Endodermal cell (in vitro differentiated cells): ENCODE results near the gene ABCA13. TPM values are rescaled to one million over a fixed set of nuclear protein-coding genes. Genes with fewer than 3 reads are reported as not detected.

Experiments
- DNase-seq: peaks from one replicate; pipeline ENCODE4 v3.0.0-alpha.2; 2017
- H3K27ac ChIP-seq: 2 replicates; pipeline ENCODE4 v1.5.1; 2013; ENCODE audit warnings: mild to moderate bottlenecking, low read depth, low read length, moderate library complexity
- H3K27me3 ChIP-seq: 2 replicates; pipeline ENCODE4 v1.6.1; 2013; ENCODE audit warnings: mild to moderate bottlenecking, low read length, moderate library complexity; ENCODE audit not compliant: insufficient read depth, control insufficient read depth, poor library complexity, severe bottlenecking
- H3K36me3 ChIP-seq: 2 replicates; pipeline ENCODE4 v1.7.0; 2013; ENCODE audit warnings: mild to moderate bottlenecking, low read length, moderate library complexity; ENCODE audit not compliant: control insufficient read depth, insufficient read depth
- H3K4me1 ChIP-seq: one replicate; pipeline ENCODE4 v1.7.0; 2013; ENCODE audit warnings: low read length; ENCODE audit not compliant: control insufficient read depth, insufficient read depth
- H3K4me3 ChIP-seq: 2 replicates; pipeline ENCODE4 v1.5.1; 2013; ENCODE audit warnings: mild to moderate bottlenecking, low read length, moderate library complexity
- H3K9ac ChIP-seq: 2 replicates; pipeline ENCODE4 v1.6.1; 2013; ENCODE audit warnings: mild to moderate bottlenecking, low read length, moderate library complexity; ENCODE audit not compliant: poor library complexity, severe bottlenecking; ENCODE audit errors: extremely low read depth
- H3K9me3 ChIP-seq: 2 replicates; pipeline ENCODE4 v1.6.1; 2013; ENCODE audit warnings: mild to moderate bottlenecking, low read length, moderate library complexity; ENCODE audit not compliant: control insufficient read depth
- H3K27ac Mint-ChIP-seq: 2 replicates; pipeline ENCODE4 v1.8.0; 2020; ENCODE audit warnings: mixed read lengths
- H3K27me3 Mint-ChIP-seq: 2 replicates; pipeline ENCODE4 v1.8.0; 2021; ENCODE audit warnings: mild to moderate bottlenecking, mixed read lengths; ENCODE audit not compliant: insufficient read depth
- H3K36me3 Mint-ChIP-seq: 2 replicates; pipeline ENCODE4 v1.8.0; 2020; ENCODE audit warnings: low read depth, mixed read lengths
- H3K4me1 Mint-ChIP-seq: 2 replicates; pipeline ENCODE4 v1.8.0; 2020; ENCODE audit warnings: mixed read lengths
- H3K4me3 Mint-ChIP-seq: 2 replicates; pipeline ENCODE4 v1.8.0; 2020; ENCODE audit warnings: mild to moderate bottlenecking, moderate library complexity, mixed read lengths
- H3K9me3 Mint-ChIP-seq: 2 replicates; pipeline ENCODE4 v1.8.0; 2020; ENCODE audit warnings: mild to moderate bottlenecking, mixed read lengths
- WGBS, 2 experiments: methylation state at CpG; one replicate each; pipeline versions ENCODE4 v1.1.5 to v1.1.7; 2013; ENCODE audit warnings: missing lambda C conversion rate in 2 of 2, mixed read lengths in 1 of 2; ENCODE audit not compliant: insufficient coverage in 1 of 2, insufficient read length in 1 of 2; 5-methylcytosine and 5-hydroxymethylcytosine counted together
- total RNA-seq, 2 donors: library from RNA; stranded (reverse); fragmentation: NEBNext Ultra II Directional in 1 of 2; extraction: Animal tissue kit (Norgen Biotek cat#: 25700) in 1 of 2; gene quantifications; 2 replicates in 1 of 2; 3 replicates in 1 of 2; pipeline ENCODE4 v1.2.1, GENCODE V29; 2021
- TF ChIP-seq, protein P1 (sequence below): fragments of 200-600 bp; sonication (generic); conservative IDR thresholded peaks from 2 replicates; pipeline ENCODE4 v1.5.0; 2021; ENCODE audit warnings: antibody characterized with exemption, mild to moderate bottlenecking

The ABCA13 gene
- total RNA-seq, 2 donors from 2014 or later = 0.04 to 0.11 TPM

- no peaks in the 10 kb centered on the region for H3K36me3 Mint-ChIP-seq
- no peaks in the 10 kb centered on the region for H3K27me3 Mint-ChIP-seq
- no peak for DNase-seq
- Histone ChIP-seq H3K36me3 (no peaks in the 10 kb centered on the region), H3K4me3 (no peak overlapping the region), H3K4me1 (peaks cover under 1% of the 10 kb centered on the region), H3K9ac (no peak overlapping the region), H3K27me3 (no peaks in the 10 kb centered on the region), H3K9me3 (no peaks in the 10 kb centered on the region), H3K27ac (no peak overlapping the region)
- H3K9me3 Mint-ChIP-seq = no peaks in the 10 kb centered on the region
- no peak overlapping the region for H3K4me3 Mint-ChIP-seq
- TF ChIP-seq, protein P1, sequence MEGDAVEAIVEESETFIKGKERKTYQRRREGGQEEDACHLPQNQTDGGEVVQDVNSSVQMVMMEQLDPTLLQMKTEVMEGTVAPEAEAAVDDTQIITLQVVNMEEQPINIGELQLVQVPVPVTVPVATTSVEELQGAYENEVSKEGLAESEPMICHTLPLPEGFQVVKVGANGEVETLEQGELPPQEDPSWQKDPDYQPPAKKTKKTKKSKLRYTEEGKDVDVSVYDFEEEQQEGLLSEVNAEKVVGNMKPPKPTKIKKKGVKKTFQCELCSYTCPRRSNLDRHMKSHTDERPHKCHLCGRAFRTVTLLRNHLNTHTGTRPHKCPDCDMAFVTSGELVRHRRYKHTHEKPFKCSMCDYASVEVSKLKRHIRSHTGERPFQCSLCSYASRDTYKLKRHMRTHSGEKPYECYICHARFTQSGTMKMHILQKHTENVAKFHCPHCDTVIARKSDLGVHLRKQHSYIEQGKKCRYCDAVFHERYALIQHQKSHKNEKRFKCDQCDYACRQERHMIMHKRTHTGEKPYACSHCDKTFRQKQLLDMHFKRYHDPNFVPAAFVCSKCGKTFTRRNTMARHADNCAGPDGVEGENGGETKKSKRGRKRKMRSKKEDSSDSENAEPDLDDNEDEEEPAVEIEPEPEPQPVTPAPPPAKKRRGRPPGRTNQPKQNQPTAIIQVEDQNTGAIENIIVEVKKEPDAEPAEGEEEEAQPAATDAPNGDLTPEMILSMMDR = no peak
- H3K27ac Mint-ChIP-seq = no peak overlapping the region
- WGBS, 2 experiments = 56 to 64% methylated on average over 1 to 2 of the region's 2 CpGs
- peaks cover 2% of the 10 kb centered on the region for H3K4me1 Mint-ChIP-seq
Observed at GRCh38 chr7:48518092-48518491, 346.8 kb downstream of the ABCA13 start.

DNA sequence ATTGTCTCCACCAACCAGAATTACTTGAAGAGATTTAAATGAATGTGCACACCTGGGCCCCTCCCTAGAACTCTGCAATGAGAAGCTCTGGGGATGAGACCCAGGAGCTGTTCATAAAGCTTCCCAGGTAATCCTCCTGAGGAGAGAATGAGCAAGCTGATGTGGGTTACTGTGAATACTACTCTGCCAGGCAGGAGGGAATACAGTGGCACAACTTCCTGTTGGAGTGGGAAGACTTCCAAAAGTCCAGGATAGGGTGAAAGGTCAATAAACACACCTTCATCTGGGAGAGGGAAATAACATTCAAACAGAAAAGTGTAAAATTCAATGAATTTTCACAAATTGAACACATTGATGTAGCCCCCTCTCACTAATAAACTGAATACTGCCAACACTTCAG, 351.4 kb downstream of the ABCA13 start:
- H3K4me3 ChIP-seq = no peak overlapping the region
- no peak overlapping the region for H3K4me3 Mint-ChIP-seq

GRCh38 chr7:48525736-48526732, 354.8 kb downstream of the ABCA13 start:
- no peak overlapping the region for H3K27ac Mint-ChIP-seq

More for the DNA sequence above, 351.4 kb downstream of the ABCA13 start:
- H3K4me1 ChIP-seq = no peaks in the 10 kb centered on the region
- no peaks in the 10 kb centered on the region for H3K27me3 Mint-ChIP-seq
- no peak overlapping the region for H3K27ac Mint-ChIP-seq
- TF ChIP-seq, protein P1 = no peak
- no peaks in the 10 kb centered on the region for H3K9me3 Mint-ChIP-seq
- H3K4me1 Mint-ChIP-seq = peaks cover 6% of the 10 kb centered on the region
- H3K27me3 ChIP-seq = no peaks in the 10 kb centered on the region
- H3K36me3 Mint-ChIP-seq = no peaks in the 10 kb centered on the region
- DNase-seq = no peak
- no peaks in the 10 kb centered on the region for H3K36me3 ChIP-seq
- no peaks in the 10 kb centered on the region for H3K9me3 ChIP-seq
- no peak overlapping the region for H3K27ac ChIP-seq
- no peak overlapping the region for H3K9ac ChIP-seq

More at GRCh38 chr7:48525736-48526732, 354.8 kb downstream of the ABCA13 start:
- no peaks in the 10 kb centered on the region for H3K36me3 ChIP-seq
- no peak for DNase-seq
- no peaks in the 10 kb centered on the region for H3K9me3 ChIP-seq
- TF ChIP-seq, protein P1 = no peak
- no peak overlapping the region for H3K9ac ChIP-seq
- no peak overlapping the region for H3K27ac ChIP-seq
- H3K4me1 ChIP-seq = no peaks in the 10 kb centered on the region
- Mint-ChIP-seq H3K4me1 (peaks cover 6% of the 10 kb centered on the region), H3K36me3 (no peaks in the 10 kb centered on the region), H3K4me3 (no peak overlapping the region), H3K27me3 (no peaks in the 10 kb centered on the region), H3K9me3 (peaks cover 3% of the 10 kb centered on the region)
- H3K4me3 ChIP-seq = no peak overlapping the region
- no peaks in the 10 kb centered on the region for H3K27me3 ChIP-seq
- WGBS, 2 experiments = 87% methylated on average over 2 of the region's 3 CpGs; no CpG with 5 or more reads in 1 of the 2 experiments
